Mesenchymal stem cell (in vitro differentiated cells and primary cell): ENCODE results near the gene FMN2.
"Not testable (repeated sequence)": the region's sequence is repeated elsewhere in the genome, so short reads cannot be mapped to it uniquely, and the experiment has no call there.

ENCODE experiments used
- DNase-seq: peaks from one replicate; pipeline ENCODE4 v3.0.0-alpha.2; 2013
- H2AFZ ChIP-seq: one replicate; pipeline ENCODE4 v1.6.1; 2013; ENCODE audit warnings: low read depth, mild to moderate bottlenecking, control low read depth, inconsistent platforms, low read length, moderate library complexity
- H2AK5ac ChIP-seq: 2 replicates; pipeline ENCODE4 v1.6.1; 2013; ENCODE audit warnings: low read length, moderate library complexity, mild to moderate bottlenecking, inconsistent platforms; ENCODE audit not compliant: severe bottlenecking
- H2BK120ac ChIP-seq: one replicate; pipeline ENCODE4 v1.6.1; 2013; ENCODE audit warnings: low read depth, mild to moderate bottlenecking, inconsistent platforms, low read length, moderate library complexity
- H2BK12ac ChIP-seq, 2 experiments: one replicate each; pipeline ENCODE4 v1.6.1; 2013; ENCODE audit warnings: inconsistent platforms in 2 of 2, low read length in 2 of 2, mild to moderate bottlenecking in 2 of 2, moderate library complexity in 2 of 2, control low read depth in 1 of 2
- H2BK15ac ChIP-seq: one replicate; pipeline ENCODE4 v1.6.1; 2013; ENCODE audit warnings: mild to moderate bottlenecking, low read depth, inconsistent platforms; ENCODE audit not compliant: poor library complexity, severe bottlenecking
- H2BK5ac ChIP-seq: 2 replicates; pipeline ENCODE4 v1.6.1; 2013; ENCODE audit warnings: low read depth, mild to moderate bottlenecking, low read length, control low read depth, inconsistent platforms; ENCODE audit not compliant: poor library complexity, severe bottlenecking
- H3K14ac ChIP-seq, 2 experiments: one replicate each; pipeline ENCODE4 v1.6.1; 2013; ENCODE audit warnings: inconsistent platforms in 2 of 2, low read length in 2 of 2, control low read depth in 1 of 2, mild to moderate bottlenecking in 1 of 2, moderate library complexity in 1 of 2
- H3K18ac ChIP-seq, 2 experiments: one replicate each; pipeline ENCODE4 v1.6.1; 2013; ENCODE audit warnings: inconsistent platforms in 2 of 2, low read length in 2 of 2, control low read depth in 1 of 2, low read depth in 1 of 2, mild to moderate bottlenecking in 1 of 2
- H3K23ac ChIP-seq, 2 experiments: one replicate each; pipeline ENCODE4 v1.6.1; 2013; ENCODE audit warnings: inconsistent platforms in 2 of 2, low read length in 2 of 2, mild to moderate bottlenecking in 2 of 2, moderate library complexity in 2 of 2, control low read depth in 1 of 2
- H3K27ac ChIP-seq: 2 replicates; pipeline ENCODE4 v1.5.1; 2013; ENCODE audit warnings: mild to moderate bottlenecking, moderate library complexity, low read length, control low read depth, inconsistent platforms; ENCODE audit not compliant: poor library complexity, severe bottlenecking
- H3K27me3 ChIP-seq, 2 experiments: 2 replicates each; pipeline versions ENCODE4 v1.6.1 to v1.7.0; 2013; ENCODE audit warnings: low read length in 2 of 2, mild to moderate bottlenecking in 2 of 2, moderate library complexity in 2 of 2, control low read depth in 1 of 2, inconsistent platforms in 1 of 2; ENCODE audit not compliant: control insufficient read depth in 1 of 2, insufficient read depth in 1 of 2
- H3K36me3 ChIP-seq, 2 experiments: 2 replicates each; pipeline versions ENCODE4 v1.6.1 to v1.7.0; 2013; ENCODE audit warnings: low read length in 2 of 2, control low read depth in 1 of 2, inconsistent platforms in 1 of 2, low read depth in 1 of 2, mild to moderate bottlenecking in 1 of 2; ENCODE audit not compliant: insufficient read depth in 2 of 2, control insufficient read depth in 1 of 2
- H3K4ac ChIP-seq, 2 experiments: one replicate each; pipeline ENCODE4 v1.6.1; 2013; ENCODE audit warnings: inconsistent platforms in 2 of 2, low read length in 2 of 2, mild to moderate bottlenecking in 2 of 2, moderate library complexity in 2 of 2, control low read depth in 1 of 2, low read depth in 1 of 2
- H3K4me1 ChIP-seq: 2 replicates; pipeline ENCODE4 v1.6.1; 2013; ENCODE audit warnings: low read depth, low read length, control low read depth; ENCODE audit not compliant: control insufficient read depth, insufficient read depth
- H3K4me2 ChIP-seq: 2 replicates; pipeline ENCODE4 v1.6.1; 2013; ENCODE audit warnings: low read length, mild to moderate bottlenecking, inconsistent platforms; ENCODE audit not compliant: poor library complexity, severe bottlenecking
- H3K4me3 ChIP-seq, 2 experiments: 2 replicates each; pipeline versions ENCODE4 v1.5.1 to v1.7.0; 2013; ENCODE audit warnings: low read length in 2 of 2, mild to moderate bottlenecking in 2 of 2, control low read depth in 1 of 2, low read depth in 1 of 2; ENCODE audit not compliant: insufficient read depth in 1 of 2
- H3K79me1 ChIP-seq: replicated peaks from 2 replicates; pipeline ENCODE4 v1.6.1; 2013; ENCODE audit warnings: mild to moderate bottlenecking, control low read depth, low read length, inconsistent platforms; ENCODE audit not compliant: poor library complexity, severe bottlenecking
- H3K9ac ChIP-seq: 2 replicates; pipeline ENCODE4 v1.7.0; 2013; ENCODE audit warnings: mild to moderate bottlenecking, low read length, moderate library complexity
- H3K9me3 ChIP-seq: 2 replicates; pipeline ENCODE4 v1.7.0; 2013; ENCODE audit warnings: mild to moderate bottlenecking, low read length; ENCODE audit not compliant: control insufficient read depth
- H4K8ac ChIP-seq: one replicate; pipeline ENCODE4 v1.6.1; 2013; ENCODE audit warnings: inconsistent platforms, mild to moderate bottlenecking, low read length, moderate library complexity
- H4K91ac ChIP-seq: one replicate; pipeline ENCODE4 v1.6.1; 2013; ENCODE audit warnings: mild to moderate bottlenecking, low read length, inconsistent platforms
- WGBS: methylation state at CpG from one replicate; pipeline ENCODE4 v1.1.7; 2013; ENCODE audit warnings: mixed read lengths; 5-methylcytosine and 5-hydroxymethylcytosine counted together

The FMN2 gene

DNA sequence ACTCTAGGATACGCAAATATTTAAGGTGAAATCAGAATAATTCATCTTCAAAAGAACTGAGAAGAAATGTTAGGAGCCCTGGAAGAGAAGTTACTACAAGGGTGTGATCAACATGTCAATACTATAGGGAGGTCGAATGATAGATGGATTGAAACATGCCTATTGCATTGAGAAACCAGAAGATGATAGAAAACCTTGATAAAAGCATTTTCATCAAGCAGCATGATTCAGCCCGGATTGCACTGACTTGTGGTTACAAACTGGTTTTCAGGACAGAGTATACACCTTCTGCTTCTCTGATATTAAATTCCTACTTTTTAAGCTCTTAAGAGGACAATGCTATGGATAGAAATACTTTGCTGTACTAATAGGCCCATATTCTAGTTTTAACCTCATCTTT lies 164.2 kb downstream of the FMN2 start:
- H3K79me1 ChIP-seq: peaks cover 12% of the 10 kb centered on the region
- H2BK5ac ChIP-seq: no peak overlapping the region
- DNase-seq: no peak
- H3K23ac ChIP-seq: no peak overlapping the region
- no peak overlapping the region for H2BK12ac ChIP-seq
- no peak overlapping the region for H3K4ac ChIP-seq
- peaks cover 8 to 11% of the 10 kb centered on the region in 2 experiments for H3K36me3 ChIP-seq
- WGBS: 89% methylated on average over 2 of the region's 3 CpGs
- no peak overlapping the region for H2BK15ac ChIP-seq
- H3K14ac ChIP-seq: no peak overlapping the region
- H2AK5ac ChIP-seq: no peak overlapping the region
- no peak overlapping the region for H3K4me3 ChIP-seq
- H4K8ac ChIP-seq: no peak overlapping the region
- no peak overlapping the region for H3K18ac ChIP-seq
- no peak overlapping the region for H4K91ac ChIP-seq
- H3K9ac ChIP-seq: no peak overlapping the region
- H3K4me2 ChIP-seq: no peak overlapping the region
- peaks cover 25% of the 10 kb centered on the region for H3K9me3 ChIP-seq
- no peak overlapping the region for H2AFZ ChIP-seq
- H3K27me3 ChIP-seq: no peaks in the 10 kb centered on the region
- no peak overlapping the region for H3K27ac ChIP-seq
- H3K4me1 ChIP-seq: no peaks in the 10 kb centered on the region
- no peak overlapping the region for H2BK120ac ChIP-seq

DNA sequence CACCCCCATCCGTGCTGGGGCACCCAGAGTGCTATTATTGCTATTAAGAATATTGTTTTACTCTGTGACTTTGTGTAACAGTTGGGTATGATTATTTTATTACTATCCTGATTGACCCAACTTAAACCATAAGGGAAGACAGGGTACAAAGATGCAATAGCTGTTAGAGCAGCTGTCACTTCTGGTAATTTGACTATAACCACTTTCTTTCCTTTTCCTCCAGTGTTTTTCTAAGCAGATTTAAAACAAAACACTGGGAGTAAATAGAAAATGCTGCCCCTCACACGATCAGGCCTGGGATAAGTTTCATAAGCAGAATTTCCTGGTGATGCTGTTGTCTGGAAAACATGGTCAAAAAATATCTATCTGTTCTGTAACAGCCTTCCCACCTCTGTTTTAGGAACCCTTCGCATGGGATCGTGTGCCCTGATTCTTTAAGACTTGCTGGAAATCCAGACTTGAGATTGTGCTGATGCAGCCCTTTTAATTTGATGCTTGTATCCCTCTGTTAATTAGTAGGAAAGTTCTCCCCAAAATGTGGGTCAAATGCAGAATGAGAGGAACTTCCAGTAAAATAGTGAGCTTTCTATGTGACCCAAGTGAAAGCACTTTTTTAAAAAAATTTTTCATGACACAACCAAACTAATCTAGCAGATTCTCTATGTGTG lies 165.3 kb downstream of the FMN2 start:
- no peak for DNase-seq
- H3K23ac ChIP-seq: no peak overlapping the region
- peaks cover 24% of the 10 kb centered on the region for H3K9me3 ChIP-seq
- no peak overlapping the region for H2BK5ac ChIP-seq
- no peak overlapping the region for H2AFZ ChIP-seq
- H3K9ac ChIP-seq: peak overlapping the region; percentile 42
- no peak overlapping the region for H3K4me2 ChIP-seq
- no peak overlapping the region for H3K18ac ChIP-seq
- no peaks in the 10 kb centered on the region for H3K4me1 ChIP-seq
- no peak overlapping the region for H3K4ac ChIP-seq
- peaks cover 8 to 11% of the 10 kb centered on the region in 2 experiments for H3K36me3 ChIP-seq
- H3K14ac ChIP-seq: no peak overlapping the region
- 91% methylated on average over 4 of the region's 4 CpGs for WGBS
- H2BK120ac ChIP-seq: no peak overlapping the region
- no peak overlapping the region for H2BK12ac ChIP-seq
- no peak overlapping the region for H3K27ac ChIP-seq
- H4K8ac ChIP-seq: no peak overlapping the region
- H2AK5ac ChIP-seq: no peak overlapping the region
- H3K4me3 ChIP-seq: no peak overlapping the region
- no peak overlapping the region for H4K91ac ChIP-seq
- peaks cover 11% of the 10 kb centered on the region for H3K79me1 ChIP-seq
- H3K27me3 ChIP-seq: no peaks in the 10 kb centered on the region
- no peak overlapping the region for H2BK15ac ChIP-seq

DNA sequence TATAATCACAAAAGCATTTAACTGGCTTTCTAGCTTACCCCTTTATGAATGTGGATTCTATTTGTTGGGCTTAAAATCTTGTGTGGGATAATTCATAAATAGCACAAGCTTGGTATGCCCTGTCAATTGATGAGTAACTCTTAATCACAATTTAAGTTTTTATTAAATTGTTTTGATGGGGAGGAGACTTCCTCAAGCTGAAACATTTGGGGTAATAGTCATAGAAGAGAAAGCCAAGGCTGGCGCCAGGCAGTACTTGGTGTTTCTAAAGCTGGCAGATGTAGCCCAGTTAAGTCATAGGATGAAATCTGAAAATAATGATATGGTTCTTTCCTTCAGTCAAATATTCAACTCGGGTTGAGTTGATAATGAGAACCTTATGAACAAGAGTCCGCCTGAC lies 167.2 kb downstream of the FMN2 start:
- H3K27me3 ChIP-seq: no peaks in the 10 kb centered on the region
- no peak overlapping the region for H3K4ac ChIP-seq
- H3K79me1 ChIP-seq: peaks cover 11% of the 10 kb centered on the region
- H3K9me3 ChIP-seq: peaks cover 11% of the 10 kb centered on the region
- no peaks in the 10 kb centered on the region for H3K4me1 ChIP-seq
- H3K36me3 ChIP-seq: peaks cover 8 to 11% of the 10 kb centered on the region in 2 experiments
- no peak for DNase-seq
- no peak overlapping the region for H4K8ac ChIP-seq
- H3K14ac ChIP-seq: no peak overlapping the region
- H2BK15ac ChIP-seq: no peak overlapping the region
- H2AK5ac ChIP-seq: no peak overlapping the region
- peak overlapping the region; percentile 63 for H3K9ac ChIP-seq
- H3K4me2 ChIP-seq: no peak overlapping the region
- H3K27ac ChIP-seq: no peak overlapping the region
- no peak overlapping the region for H4K91ac ChIP-seq
- no peak overlapping the region for H3K23ac ChIP-seq
- WGBS: 93% methylated on average over 3 of the region's 3 CpGs
- H2BK12ac ChIP-seq: no peak overlapping the region
- no peak overlapping the region for H3K4me3 ChIP-seq
- H2BK120ac ChIP-seq: no peak overlapping the region
- no peak overlapping the region for H2BK5ac ChIP-seq
- no peak overlapping the region for H2AFZ ChIP-seq
- H3K18ac ChIP-seq: no peak overlapping the region

DNA sequence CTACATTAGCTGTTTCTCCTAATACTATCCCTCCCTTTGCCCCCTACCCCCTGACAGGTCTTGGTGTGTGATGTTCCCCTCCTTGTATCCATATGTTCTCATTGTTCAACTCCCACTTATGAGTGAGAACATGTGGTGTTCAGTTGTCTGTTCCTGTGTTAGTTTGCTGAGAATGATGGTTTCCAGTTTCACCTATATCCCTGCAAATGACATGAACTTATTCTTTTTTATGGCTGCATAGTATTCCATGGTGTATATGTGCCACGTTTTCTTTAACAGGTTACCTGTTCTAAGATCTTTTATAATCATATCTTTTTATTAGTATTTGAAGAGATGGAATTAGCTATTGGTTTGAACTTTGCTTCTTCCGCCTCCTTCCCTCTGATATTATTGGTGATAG lies 172.8 kb downstream of the FMN2 start:
- not testable (repeated sequence) for H2AFZ ChIP-seq, H3K18ac ChIP-seq, H4K91ac ChIP-seq, H3K27me3 ChIP-seq, H2BK5ac ChIP-seq, H3K27ac ChIP-seq, DNase-seq, H3K9ac ChIP-seq, H3K36me3 ChIP-seq, H3K4me1 ChIP-seq, H2BK12ac ChIP-seq, H4K8ac ChIP-seq, H3K4ac ChIP-seq, H2AK5ac ChIP-seq, H2BK15ac ChIP-seq, H3K4me2 ChIP-seq, H3K14ac ChIP-seq, H2BK120ac ChIP-seq, H3K79me1 ChIP-seq, H3K4me3 ChIP-seq, H3K23ac ChIP-seq
- 100% methylated on average over 1 of the region's 2 CpGs for WGBS
- peaks cover 25% of the 10 kb centered on the region for H3K9me3 ChIP-seq
